ENCODE measurements around the gene FCGR3A.

- TF ChIP-seq, protein P1, sequence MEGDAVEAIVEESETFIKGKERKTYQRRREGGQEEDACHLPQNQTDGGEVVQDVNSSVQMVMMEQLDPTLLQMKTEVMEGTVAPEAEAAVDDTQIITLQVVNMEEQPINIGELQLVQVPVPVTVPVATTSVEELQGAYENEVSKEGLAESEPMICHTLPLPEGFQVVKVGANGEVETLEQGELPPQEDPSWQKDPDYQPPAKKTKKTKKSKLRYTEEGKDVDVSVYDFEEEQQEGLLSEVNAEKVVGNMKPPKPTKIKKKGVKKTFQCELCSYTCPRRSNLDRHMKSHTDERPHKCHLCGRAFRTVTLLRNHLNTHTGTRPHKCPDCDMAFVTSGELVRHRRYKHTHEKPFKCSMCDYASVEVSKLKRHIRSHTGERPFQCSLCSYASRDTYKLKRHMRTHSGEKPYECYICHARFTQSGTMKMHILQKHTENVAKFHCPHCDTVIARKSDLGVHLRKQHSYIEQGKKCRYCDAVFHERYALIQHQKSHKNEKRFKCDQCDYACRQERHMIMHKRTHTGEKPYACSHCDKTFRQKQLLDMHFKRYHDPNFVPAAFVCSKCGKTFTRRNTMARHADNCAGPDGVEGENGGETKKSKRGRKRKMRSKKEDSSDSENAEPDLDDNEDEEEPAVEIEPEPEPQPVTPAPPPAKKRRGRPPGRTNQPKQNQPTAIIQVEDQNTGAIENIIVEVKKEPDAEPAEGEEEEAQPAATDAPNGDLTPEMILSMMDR (conservative IDR thresholded peaks at IDR 0.05; ENCODE audit: low read depth, low read length), result no peak
- no peak for TF ChIP-seq RAD21 (IDR thresholded peaks at IDR 0.05; ENCODE audit: low read length)
- no peak for TF ChIP-seq POLR2A (IDR thresholded peaks at IDR 0.05; ENCODE audit: low read depth, low read length)
- TF ChIP-seq SMC3 (IDR thresholded peaks at IDR 0.05; ENCODE audit: low read depth, low read length), result no peak
- no peak for TF ChIP-seq BHLHE40 (IDR thresholded peaks at IDR 0.05; ENCODE audit: low read depth, low read length)
- TF ChIP-seq CEBPB (IDR thresholded peaks at IDR 0.05; ENCODE audit: low read depth, low read length), result no peak
Observed at GRCh38 chr1:161549652-161550051, at the start of gene FCGR3A.

Data from IMR-90 (cell line).